Chondrocyte (in vitro differentiated cells): Measurements from ENCODE around the gene WDFY3. TPM values are rescaled to one million over a fixed set of nuclear protein-coding genes. Genes with fewer than 3 reads are reported as not detected.

Source experiments
- DNase-seq: peaks from one replicate; pipeline ENCODE4 v3.0.0; 2021; ENCODE audit warnings: mixed read lengths, low spot score
- H3K27ac Mint-ChIP-seq: one replicate; pipeline ENCODE4 v1.8.0; 2021; ENCODE audit warnings: mild to moderate bottlenecking, moderate library complexity, mixed read lengths; ENCODE audit not compliant: unreplicated experiment
- H3K27me3 Mint-ChIP-seq: 2 replicates; pipeline ENCODE4 v1.8.0; 2021; ENCODE audit warnings: low read depth, mixed read lengths
- H3K36me3 Mint-ChIP-seq: 2 replicates; pipeline ENCODE4 v1.8.0; 2021; ENCODE audit warnings: low read depth, mixed read lengths
- H3K4me1 Mint-ChIP-seq: 2 replicates; pipeline ENCODE4 v1.8.0; 2021; ENCODE audit warnings: low read depth, mild to moderate bottlenecking, mixed read lengths
- H3K4me3 Mint-ChIP-seq: one replicate; pipeline ENCODE4 v1.8.0; 2021; ENCODE audit warnings: mild to moderate bottlenecking, moderate library complexity, mixed read lengths; ENCODE audit not compliant: unreplicated experiment
- H3K9me3 Mint-ChIP-seq: 2 replicates; pipeline ENCODE4 v1.8.0; 2021; ENCODE audit warnings: low read depth, mixed read lengths
- total RNA-seq: library from RNA; stranded (reverse); gene quantifications from 3 replicates; pipeline ENCODE4 v1.2.1, GENCODE V29; 2021
- TF ChIP-seq, protein P1 (sequence below): fragments of 200-600 bp; sonication (generic); IDR thresholded peaks from 2 replicates; pipeline ENCODE4 v1.5.0; 2021; ENCODE audit warnings: antibody characterized with exemption, mild to moderate bottlenecking, moderate library complexity

The WDFY3 gene
- total RNA-seq, 1 donor from 2014 or later: 61.9 TPM

GRCh38 chr4:84796394-84796793 lies 170.1 kb downstream of the WDFY3 start:
- Mint-ChIP-seq H3K4me1 (peaks cover 7% of the 10 kb centered on the region), H3K27ac (no peak overlapping the region), H3K4me3 (no peak overlapping the region), H3K27me3 (no peaks in the 10 kb centered on the region), H3K36me3 (peaks cover 25% of the 10 kb centered on the region), H3K9me3 (no peaks in the 10 kb centered on the region)
- no peak for DNase-seq
- TF ChIP-seq, protein P1, sequence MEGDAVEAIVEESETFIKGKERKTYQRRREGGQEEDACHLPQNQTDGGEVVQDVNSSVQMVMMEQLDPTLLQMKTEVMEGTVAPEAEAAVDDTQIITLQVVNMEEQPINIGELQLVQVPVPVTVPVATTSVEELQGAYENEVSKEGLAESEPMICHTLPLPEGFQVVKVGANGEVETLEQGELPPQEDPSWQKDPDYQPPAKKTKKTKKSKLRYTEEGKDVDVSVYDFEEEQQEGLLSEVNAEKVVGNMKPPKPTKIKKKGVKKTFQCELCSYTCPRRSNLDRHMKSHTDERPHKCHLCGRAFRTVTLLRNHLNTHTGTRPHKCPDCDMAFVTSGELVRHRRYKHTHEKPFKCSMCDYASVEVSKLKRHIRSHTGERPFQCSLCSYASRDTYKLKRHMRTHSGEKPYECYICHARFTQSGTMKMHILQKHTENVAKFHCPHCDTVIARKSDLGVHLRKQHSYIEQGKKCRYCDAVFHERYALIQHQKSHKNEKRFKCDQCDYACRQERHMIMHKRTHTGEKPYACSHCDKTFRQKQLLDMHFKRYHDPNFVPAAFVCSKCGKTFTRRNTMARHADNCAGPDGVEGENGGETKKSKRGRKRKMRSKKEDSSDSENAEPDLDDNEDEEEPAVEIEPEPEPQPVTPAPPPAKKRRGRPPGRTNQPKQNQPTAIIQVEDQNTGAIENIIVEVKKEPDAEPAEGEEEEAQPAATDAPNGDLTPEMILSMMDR: no peak

DNA sequence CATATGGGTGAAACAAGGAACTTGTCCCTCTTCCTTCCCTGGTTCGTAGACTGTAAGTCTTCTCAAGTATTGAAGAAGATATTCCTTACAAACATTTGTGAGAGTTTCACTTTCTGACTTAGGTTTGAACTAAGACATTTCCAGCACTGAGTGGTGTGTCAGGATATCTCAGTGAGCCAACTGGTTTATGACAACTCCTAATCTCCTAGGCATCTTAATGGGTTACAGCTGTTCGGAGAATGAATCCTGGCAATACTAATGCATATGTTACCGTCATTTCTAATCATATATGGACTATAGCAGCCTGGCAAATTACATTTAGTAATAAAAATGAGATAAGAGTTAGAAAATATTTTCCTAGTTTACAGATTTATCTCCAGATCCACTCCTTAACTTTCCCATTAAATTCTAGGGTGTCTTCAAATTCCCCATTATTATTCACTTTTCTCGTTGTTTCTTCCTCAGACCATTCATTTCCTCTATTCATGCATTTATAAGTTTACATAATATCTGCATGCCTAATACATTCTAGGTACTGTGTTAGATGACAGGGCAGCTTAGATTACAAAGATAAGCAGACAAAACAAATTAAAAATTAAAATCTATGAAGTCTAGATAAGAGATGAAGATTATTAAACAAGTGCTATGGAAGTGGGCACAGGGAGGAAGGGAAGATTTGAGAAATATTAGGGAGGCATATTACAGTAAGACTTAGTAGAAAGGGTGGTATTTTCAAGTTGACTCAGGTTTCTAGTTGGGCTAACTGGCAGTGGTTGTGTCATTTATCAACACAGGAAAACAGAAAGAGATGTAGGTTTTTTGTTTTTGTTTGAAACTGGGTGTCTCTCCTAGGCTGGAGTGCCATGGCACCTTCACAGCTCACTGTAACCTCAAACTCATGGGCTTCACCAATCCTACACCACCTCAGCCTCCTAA lies 173.9 kb downstream of the WDFY3 start:
- H3K27me3 Mint-ChIP-seq: no peaks in the 10 kb centered on the region
- TF ChIP-seq, protein P1: no peak
- H3K4me1 Mint-ChIP-seq: no peaks in the 10 kb centered on the region
- H3K36me3 Mint-ChIP-seq: peaks cover 24% of the 10 kb centered on the region
- no peak overlapping the region for H3K27ac Mint-ChIP-seq
- H3K9me3 Mint-ChIP-seq: no peaks in the 10 kb centered on the region
- no peak for DNase-seq
- H3K4me3 Mint-ChIP-seq: no peak overlapping the region

- Mint-ChIP-seq H3K36me3 (peaks cover 29% of the 10 kb centered on the region), H3K4me3 (no peak overlapping the region), H3K27ac (no peak overlapping the region), H3K9me3 (no peaks in the 10 kb centered on the region), H3K4me1 (peaks cover 6% of the 10 kb centered on the region), H3K27me3 (no peaks in the 10 kb centered on the region)
- DNase-seq: no peak
- TF ChIP-seq, protein P1: no peak
Observed at GRCh38 chr4:84790769-84791565, 175.5 kb downstream of the WDFY3 start.

DNA sequence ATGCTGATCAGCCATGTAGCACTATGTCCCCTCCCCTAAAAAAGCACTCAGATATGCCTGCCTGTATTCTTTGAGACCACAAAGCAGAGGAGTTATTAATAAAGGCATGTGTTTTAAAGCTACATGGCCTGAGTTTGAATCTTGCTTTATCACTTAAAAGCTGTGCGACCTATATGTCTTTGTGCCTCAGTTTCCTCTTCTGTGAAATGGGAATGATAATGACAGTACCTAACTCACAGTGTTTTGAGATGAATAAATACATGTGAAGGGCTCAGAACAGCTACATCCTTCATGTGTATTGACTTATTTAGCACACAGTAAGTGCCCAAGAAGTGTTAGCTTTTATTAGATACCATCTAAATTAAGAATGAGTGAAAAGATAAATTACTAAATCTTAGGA lies 180.0 kb downstream of the WDFY3 start:
- no peak for DNase-seq
- Mint-ChIP-seq H3K4me3 (no peak overlapping the region), H3K9me3 (no peaks in the 10 kb centered on the region), H3K4me1 (peaks cover 6% of the 10 kb centered on the region), H3K27ac (no peak overlapping the region), H3K36me3 (peaks cover 29% of the 10 kb centered on the region), H3K27me3 (no peaks in the 10 kb centered on the region)
- TF ChIP-seq, protein P1: no peak

- no peaks in the 10 kb centered on the region for H3K9me3 Mint-ChIP-seq
- H3K27me3 Mint-ChIP-seq: no peaks in the 10 kb centered on the region
- peaks cover 34% of the 10 kb centered on the region for H3K36me3 Mint-ChIP-seq
- DNase-seq: no peak
- TF ChIP-seq, protein P1: no peak
- H3K27ac Mint-ChIP-seq: no peak overlapping the region
- H3K4me1 Mint-ChIP-seq: peaks cover 6% of the 10 kb centered on the region
- no peak overlapping the region for H3K4me3 Mint-ChIP-seq
Observed at GRCh38 chr4:84782517-84782916, 184.0 kb downstream of the WDFY3 start.
